ENCODE measurements around the gene SLC25A21.
"Not testable (repeated sequence)": the region's sequence is repeated elsewhere in the genome, so short reads cannot be mapped to it uniquely, and the experiment has no call there.

Gene SLC25A21

GRCh38 chr14:37172024-37172869, at the start of gene SLC25A21:
Gene SLC25A21 (minus strand): TSS chr14:37172606.
- DNase-seq: peak; percentile 2 to 6

GRCh38 chr14:37221073-37221472, 48.7 kb upstream of the SLC25A21 start:
- no peak for DNase-seq

GRCh38 chr14:37215345-37215744, 42.9 kb upstream of the SLC25A21 start:
- DNase-seq: no peak

- no peak for DNase-seq
These were observed 40.6 kb upstream of the SLC25A21 start for GRCh38 chr14:37213016-37213415.

- no peak for DNase-seq
These were observed 38.0 kb upstream of the SLC25A21 start for GRCh38 chr14:37210448-37210847.

GRCh38 chr14:37209617-37210016, 37.2 kb upstream of the SLC25A21 start:
- DNase-seq: not testable (repeated sequence)

GRCh38 chr14:37205623-37206605, 33.5 kb upstream of the SLC25A21 start:
- not testable (repeated sequence) for DNase-seq

- DNase-seq: no peak
These were observed 31.0 kb upstream of the SLC25A21 start for GRCh38 chr14:37203423-37203822.

- no peak for DNase-seq
These were observed 30.4 kb upstream of the SLC25A21 start for GRCh38 chr14:37202812-37203211.

- no peak for DNase-seq
These were observed 29.9 kb upstream of the SLC25A21 start for GRCh38 chr14:37202265-37202664.

GRCh38 chr14:37201724-37202123, 29.3 kb upstream of the SLC25A21 start:
- DNase-seq: no peak

GRCh38 chr14:37198907-37199306, 26.5 kb upstream of the SLC25A21 start:
- no peak for DNase-seq

- no peak for DNase-seq
These were observed 25.8 kb upstream of the SLC25A21 start for GRCh38 chr14:37198273-37198598.

- DNase-seq: peak; percentile 10 to 22
These were observed 25.2 kb upstream of the SLC25A21 start, which contains the start of gene MIPOL1 for GRCh38 chr14:37197421-37198272. Gene MIPOL1 (plus strand): TSS chr14:37197937. CDS start chr14:37247889, 49,952 bp downstream.

- no peak for DNase-seq
These were observed 24.4 kb upstream of the SLC25A21 start for GRCh38 chr14:37196604-37197420.

- DNase-seq: no peak
These were observed 22.9 kb upstream of the SLC25A21 start for GRCh38 chr14:37195327-37195726.

GRCh38 chr14:37194698-37195097, 22.3 kb upstream of the SLC25A21 start:
- DNase-seq: no peak

GRCh38 chr14:37189733-37190132, 17.3 kb upstream of the SLC25A21 start:
- not testable (repeated sequence) for DNase-seq

GRCh38 chr14:37187840-37188577, 15.6 kb upstream of the SLC25A21 start:
- not testable (repeated sequence) for DNase-seq

GRCh38 chr14:37187294-37187693, 14.9 kb upstream of the SLC25A21 start:
- no peak for DNase-seq

- DNase-seq: no peak
These were observed 14.5 kb upstream of the SLC25A21 start for GRCh38 chr14:37186865-37187264.

All from activated CD4-positive, alpha-beta T cell treated with anti-CD3 and anti-CD28 coated beads, Interleukin-2, amount 50 U/mL, for 48 hours (primary cell).